ENCODE measurements around the gene SH3TC1. TPM values are rescaled to one million over a fixed set of nuclear protein-coding genes. Genes with fewer than 3 reads are reported as not detected.

Gene SH3TC1
- total and polyA plus RNA-seq, 2 of the 8 experiments (the other 6 are each of a cell fraction or from before 2014, with no cell fraction given) = 0.15 TPM; not detected in 1

- TF ChIP-seq GABPA (IDR thresholded peaks at IDR 0.05; ENCODE audit: borderline replicate concordance, insufficient read depth, low read length) = no peak
- no peak for TF ChIP-seq E2F6 (IDR thresholded peaks at IDR 0.05)
These were observed 72.7 kb downstream of the SH3TC1 start (continued) for GRCh38 chr4:8271821-8272220.
